Ishikawa (cell line): ENCODE measurements around the gene SEMG2.

ENCODE experiments used
- CEBPB ChIP-seq: IDR thresholded peaks from 2 replicates; pipeline ENCODE4 v1.6.1; 2012
- EGR1 ChIP-seq: IDR thresholded peaks from 2 replicates; pipeline ENCODE4 v1.6.1; 2012
- NFIC ChIP-seq: IDR thresholded peaks from 2 replicates; pipeline ENCODE4 v1.6.1; 2012
- RAD21 ChIP-seq: IDR thresholded peaks from 2 replicates; pipeline ENCODE4 v1.6.1; 2012; ENCODE audit warnings: low read depth
- TAF1 ChIP-seq: IDR thresholded peaks from 2 replicates; pipeline ENCODE4 v1.6.1; 2012; ENCODE audit warnings: low read depth, mild to moderate bottlenecking
- TF ChIP-seq, protein P1 (sequence below): IDR thresholded peaks from 2 replicates; pipeline ENCODE4 v1.6.1; 2012
- TF ChIP-seq, protein P2 (sequence below): IDR thresholded peaks from 2 replicates; pipeline ENCODE4 v1.6.1; 2012

DNA sequence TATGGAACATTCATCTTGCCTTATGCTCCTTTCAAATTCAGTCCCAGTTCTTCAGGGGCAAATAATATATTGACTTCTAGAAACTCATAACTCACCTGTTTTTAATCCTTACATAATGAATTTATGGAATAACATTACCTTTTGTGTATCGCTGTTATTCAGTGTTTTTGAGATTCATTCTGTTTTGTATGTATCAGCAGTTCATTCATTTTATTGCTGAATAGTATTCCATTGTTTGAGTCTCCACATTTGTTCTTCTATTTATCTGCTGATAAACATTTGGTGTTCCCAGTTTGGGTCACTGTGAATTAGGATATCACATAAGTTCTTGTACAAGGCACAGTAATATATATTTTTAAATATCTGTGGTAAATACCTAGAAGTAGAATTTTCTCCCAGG is 5.1 kb downstream of the SEMG2 start:
- TF ChIP-seq, protein P1, sequence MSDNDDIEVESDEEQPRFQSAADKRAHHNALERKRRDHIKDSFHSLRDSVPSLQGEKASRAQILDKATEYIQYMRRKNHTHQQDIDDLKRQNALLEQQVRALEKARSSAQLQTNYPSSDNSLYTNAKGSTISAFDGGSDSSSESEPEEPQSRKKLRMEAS, result no peak
- no peak for TF ChIP-seq RAD21
- no peak for TF ChIP-seq NFIC
- no peak for TF ChIP-seq EGR1
- no peak for TF ChIP-seq CEBPB
- TF ChIP-seq TAF1, result no peak
- TF ChIP-seq, protein P2, sequence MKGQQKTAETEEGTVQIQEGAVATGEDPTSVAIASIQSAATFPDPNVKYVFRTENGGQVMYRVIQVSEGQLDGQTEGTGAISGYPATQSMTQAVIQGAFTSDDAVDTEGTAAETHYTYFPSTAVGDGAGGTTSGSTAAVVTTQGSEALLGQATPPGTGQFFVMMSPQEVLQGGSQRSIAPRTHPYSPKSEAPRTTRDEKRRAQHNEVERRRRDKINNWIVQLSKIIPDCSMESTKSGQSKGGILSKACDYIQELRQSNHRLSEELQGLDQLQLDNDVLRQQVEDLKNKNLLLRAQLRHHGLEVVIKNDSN, result no peak
